ENCODE results near the gene KIF26B. TPM values are rescaled to one million over a fixed set of nuclear protein-coding genes. Genes with fewer than 3 reads are reported as not detected.

KIF26B gene
- 0.03 to 0.08 TPM (median 0.07 TPM) in 5 replicates for total RNA-seq (2022; extraction: Qiagen RNA extraction)

DNA sequence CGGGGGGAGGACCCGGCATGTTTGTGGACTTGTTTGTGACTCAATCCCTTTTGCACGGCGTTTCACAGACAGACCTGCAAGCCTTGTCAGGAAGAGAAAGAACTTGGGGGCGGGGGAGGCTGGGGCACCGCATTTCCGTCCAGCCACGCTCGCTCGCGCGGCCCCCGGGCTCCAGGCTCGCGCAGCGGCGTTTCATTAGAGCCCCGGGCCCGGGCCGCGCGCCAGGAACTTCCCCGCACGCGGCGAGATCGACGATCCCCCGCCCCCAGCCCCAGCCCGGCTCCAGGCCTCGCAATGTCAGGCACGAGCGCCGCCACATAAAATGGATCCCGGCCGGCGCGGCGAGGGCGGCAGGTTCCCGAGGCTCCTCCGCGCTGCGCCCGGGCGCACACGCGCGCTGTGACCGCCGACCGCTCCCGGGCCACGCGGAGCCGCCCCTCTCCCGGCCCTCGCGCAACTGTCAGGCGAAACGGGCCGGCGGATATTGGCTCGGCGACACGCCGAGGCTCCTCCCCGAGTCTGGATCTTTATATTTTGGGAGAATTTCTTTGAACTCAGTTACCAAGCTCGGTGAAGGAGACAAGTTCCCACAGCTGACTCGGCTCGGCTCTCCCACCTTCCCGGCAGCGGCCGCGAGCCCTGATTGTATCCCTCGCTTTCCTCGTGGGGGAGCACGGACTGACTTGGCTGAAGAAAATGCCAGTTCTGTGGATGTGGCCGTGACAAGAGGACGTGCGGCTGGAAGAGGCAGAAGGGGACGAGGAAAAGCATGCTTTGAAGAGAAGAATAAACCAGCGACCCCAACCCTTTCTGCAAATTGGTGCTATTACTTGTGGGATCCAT, at the start of gene KIF26B:
TSS of gene KIF26B (plus strand) at position 557 of the 843 bp plus-strand sequence. CDS start 440 bp downstream, outside the sequence.

Measured in A549 treated with AZD2906 at 1 μM for 4 hours (cell line).